BJ (cell line): ENCODE measurements around the gene LAMP5. TPM values are rescaled to one million over a fixed set of nuclear protein-coding genes. Genes with fewer than 3 reads are reported as not detected.

Source experiments
- CTCF ChIA-PET: fragments of 350-600 bp; formaldehyde crosslinking; extraction: SDS; loops from one replicate; lab custom pipeline; 2021; ENCODE audit warnings: antibody characterized with exemption, inconsistent platforms; lab: Yijun Ruan, JAX
- POLR2A ChIA-PET: fragments of 300-600 bp; sonication (Branson Sonifier 250); formaldehyde crosslinking; extraction: SDS; loops from one replicate; lab custom pipeline; 2021; ENCODE audit warnings: antibody characterized with exemption; lab: Charles Lee
- DNase-seq: peaks from one replicate; pipeline ENCODE4 v3.0.0-alpha.2; 2011; ENCODE audit warnings: low read depth
- H3K27me3 ChIP-seq: 2 replicates; pipeline ENCODE4 v1.6.0; 2011; ENCODE audit warnings: low read length; ENCODE audit not compliant: control insufficient read depth, insufficient read depth
- H3K36me3 ChIP-seq: 2 replicates; pipeline ENCODE4 v1.5.1; 2011; ENCODE audit warnings: low read length; ENCODE audit not compliant: control insufficient read depth, insufficient read depth
- H3K4me3 ChIP-seq: 2 replicates; pipeline ENCODE4 v1.5.1; 2011; ENCODE audit warnings: low read depth, mild to moderate bottlenecking, control low read depth, low read length
- CTCF ChIP-seq: IDR thresholded peaks from 2 replicates; pipeline ENCODE4 v1.5.1; 2011; ENCODE audit warnings: low read depth, mild to moderate bottlenecking, control low read depth, inconsistent platforms, low read length, moderate library complexity; ENCODE audit not compliant: insufficient read depth
- polyA plus RNA-seq: library from polyadenylated mRNA; depleted of rRNA; stranded (reverse); fragments of >200 nt; gene quantifications from 2 replicates; pipeline ENCODE4 v1.2.3, GENCODE V29; 2011

Gene LAMP5
- polyA plus RNA-seq, 1 experiment, result 0.12 TPM

GRCh38 chr20:9476174-9476573 is 38.2 kb upstream of the LAMP5 start:
- POLR2A ChIA-PET, result no interaction called here
- CTCF ChIA-PET, result interaction anchor here (0.8 to 1.5 kb wide), 2 partner anchors 10 to 68 kb away, joined by 3 to 4 read pairs; no protein-coding TSS in a partner anchor
- TF ChIP-seq CTCF, result no peak
- H3K27me3 ChIP-seq, result no peaks in the 10 kb centered on the region
- no peak overlapping the region for H3K4me3 ChIP-seq
- H3K36me3 ChIP-seq, result no peaks in the 10 kb centered on the region
- no peak for DNase-seq

- ChIA-PET CTCF (interaction anchor here (0.8 to 1.2 kb wide), 2 partner anchors 10 to 19 kb away, joined by 3 read pairs; no protein-coding TSS in a partner anchor), POLR2A (no interaction called here)
- DNase-seq, result no peak
- Histone ChIP-seq H3K36me3 (no peaks in the 10 kb centered on the region), H3K27me3 (no peaks in the 10 kb centered on the region), H3K4me3 (no peak overlapping the region)
- no peak for TF ChIP-seq CTCF
Observed at GRCh38 chr20:9476637-9477036, 37.8 kb upstream of the LAMP5 start.

- DNase-seq, result no peak
- CTCF ChIA-PET, result no interaction called here
- Histone ChIP-seq H3K4me3 (no peak overlapping the region), H3K27me3 (no peaks in the 10 kb centered on the region), H3K36me3 (no peaks in the 10 kb centered on the region)
- TF ChIP-seq CTCF, result no peak
- POLR2A ChIA-PET, result interaction anchor here (0.5 kb wide), 1 partner anchor 18 kb away, joined by 3 read pairs; no protein-coding TSS in a partner anchor
Observed at GRCh38 chr20:9478771-9479170, 35.6 kb upstream of the LAMP5 start.

GRCh38 chr20:9480066-9480465 is 34.3 kb upstream of the LAMP5 start:
- Histone ChIP-seq H3K4me3 (no peak overlapping the region), H3K27me3 (no peaks in the 10 kb centered on the region), H3K36me3 (no peaks in the 10 kb centered on the region)
- no peak for TF ChIP-seq CTCF
- CTCF ChIA-PET, result no interaction called here
- POLR2A ChIA-PET, result no interaction called here
- DNase-seq, result no peak

GRCh38 chr20:9482180-9482579 is 32.2 kb upstream of the LAMP5 start:
- no peak for TF ChIP-seq CTCF
- H3K27me3 ChIP-seq, result no peaks in the 10 kb centered on the region
- DNase-seq, result no peak
- no peak overlapping the region for H3K4me3 ChIP-seq
- POLR2A ChIA-PET, result no interaction called here
- H3K36me3 ChIP-seq, result no peaks in the 10 kb centered on the region
- CTCF ChIA-PET, result interaction anchor here (0.6 to 0.7 kb wide), 2 partner anchors 22 to 74 kb away, joined by 3 read pairs; no protein-coding TSS in a partner anchor
